GF-D8 (cell line): ENCODE measurements around the gene KRT1.
"Not testable (repeated sequence)": the region's sequence is repeated elsewhere in the genome, so short reads cannot be mapped to it uniquely, and the experiment has no call there.

ENCODE experiments used
- DNase-seq: peaks from one replicate; lab custom pipeline; 2025; lab: John Stamatoyannopoulos, UW

KRT1 gene

DNA sequence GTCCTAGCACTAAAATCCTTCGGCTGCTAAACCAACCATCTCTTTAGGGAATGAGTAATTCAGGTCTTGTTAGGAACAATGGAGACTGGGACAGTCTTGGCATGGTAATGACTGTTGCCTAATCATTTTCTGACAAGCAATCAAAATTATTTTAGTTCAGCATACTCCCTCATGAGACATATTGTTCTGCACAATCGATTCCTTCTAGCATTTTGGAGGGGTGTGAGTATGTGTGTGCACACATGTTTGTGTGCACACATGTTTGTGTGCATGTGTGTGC is 2.1 kb upstream of the KRT1 start:
- no peak for DNase-seq

DNA sequence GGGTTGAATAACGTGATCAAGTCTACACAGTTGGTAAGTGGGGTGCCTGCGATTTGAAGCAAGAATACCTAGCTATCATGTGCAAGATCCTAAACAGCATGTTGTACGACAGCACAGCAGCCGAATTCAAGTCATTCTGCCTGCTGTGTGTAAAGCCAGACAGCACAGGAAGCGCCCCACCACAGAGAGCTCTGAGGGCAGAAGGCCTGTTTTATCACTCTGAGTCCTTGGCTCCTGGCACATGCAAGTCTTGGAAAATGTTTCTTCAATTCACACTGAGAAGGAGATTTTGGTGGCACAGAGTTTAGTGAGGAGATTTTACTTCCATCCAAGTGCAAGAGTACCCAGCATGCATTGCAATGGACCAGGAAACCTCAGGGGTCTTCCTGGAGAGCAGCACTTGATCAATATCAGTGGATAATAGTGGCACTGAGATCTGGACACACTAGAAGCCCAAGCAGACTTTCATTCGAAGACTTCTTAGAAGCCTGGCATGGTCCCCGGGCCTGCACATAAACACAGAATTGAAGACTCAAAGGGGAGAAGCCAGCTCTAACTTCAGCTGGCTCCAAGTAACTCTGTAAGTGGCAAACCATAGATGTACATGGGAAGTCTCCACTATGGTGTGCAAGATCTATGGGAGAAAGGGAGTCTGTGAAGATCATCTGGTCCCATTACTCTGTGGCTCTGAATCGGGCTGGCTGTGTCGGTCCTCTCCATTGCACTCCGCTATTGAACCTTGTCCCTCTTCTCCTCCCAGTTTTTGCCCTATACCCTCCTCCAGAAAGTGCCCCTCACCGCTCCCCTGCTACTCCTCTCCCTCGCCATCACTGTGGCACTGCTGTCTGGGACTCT is 1.5 kb upstream of the KRT1 start:
- no peak for DNase-seq

DNA sequence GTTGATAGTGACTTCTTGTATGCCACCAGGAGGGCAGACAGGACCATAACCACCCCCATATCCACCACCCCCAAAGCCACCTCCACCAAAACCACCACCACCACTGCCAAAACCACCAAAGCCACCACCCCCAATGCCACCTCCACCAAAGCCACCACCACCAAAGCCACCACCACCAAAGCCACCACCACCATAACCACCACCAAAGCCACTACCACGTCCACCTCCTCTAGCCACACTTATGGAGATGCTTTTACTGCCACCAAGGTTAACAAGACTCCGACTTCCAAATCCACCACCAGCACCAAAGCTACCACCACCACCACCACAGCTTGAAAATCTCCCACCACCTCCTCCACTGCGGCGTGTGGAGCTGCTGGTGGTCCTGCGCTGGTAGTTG is 332 bp downstream of the KRT1 start:
- DNase-seq: no peak

DNA sequence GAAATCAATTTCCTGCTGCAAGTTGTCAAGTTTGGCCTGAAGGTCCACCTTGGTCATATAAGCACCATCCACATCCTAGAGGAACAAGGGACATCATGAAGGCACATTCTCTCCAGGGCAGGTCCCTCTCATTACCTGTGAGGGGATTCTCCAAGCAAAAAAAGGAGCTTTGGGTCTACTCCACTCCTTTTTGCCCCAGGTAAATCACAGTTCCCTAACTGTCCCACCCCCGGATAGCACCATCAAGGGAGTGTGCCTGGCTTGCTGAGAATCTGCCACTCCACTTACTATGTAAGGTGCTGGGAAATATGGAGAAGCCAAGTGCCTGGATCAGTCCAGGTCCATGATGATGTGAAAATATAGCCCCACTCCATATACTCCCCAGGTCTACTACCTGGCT is 2.5 kb downstream of the KRT1 start:
- DNase-seq: no peak

DNA sequence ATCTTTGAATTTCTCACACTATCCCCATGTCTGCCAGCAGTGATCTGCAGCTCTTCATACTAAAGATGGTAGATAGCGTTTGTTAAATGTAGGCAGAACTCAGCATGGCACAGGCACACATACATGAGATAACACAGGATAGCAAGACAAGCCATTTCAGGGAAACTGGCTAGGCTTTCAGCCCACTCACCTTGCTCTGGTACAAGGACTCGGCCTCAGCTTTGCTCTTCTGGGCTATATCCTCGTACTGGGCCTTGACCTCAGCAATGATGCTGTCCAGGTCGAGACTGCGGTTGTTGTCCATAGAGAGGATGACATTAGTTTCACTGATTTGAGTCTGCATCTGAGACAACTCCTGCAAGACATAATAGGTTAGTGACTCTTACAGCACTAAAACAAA is 3.1 kb downstream of the KRT1 start:
- DNase-seq: no peak

DNA sequence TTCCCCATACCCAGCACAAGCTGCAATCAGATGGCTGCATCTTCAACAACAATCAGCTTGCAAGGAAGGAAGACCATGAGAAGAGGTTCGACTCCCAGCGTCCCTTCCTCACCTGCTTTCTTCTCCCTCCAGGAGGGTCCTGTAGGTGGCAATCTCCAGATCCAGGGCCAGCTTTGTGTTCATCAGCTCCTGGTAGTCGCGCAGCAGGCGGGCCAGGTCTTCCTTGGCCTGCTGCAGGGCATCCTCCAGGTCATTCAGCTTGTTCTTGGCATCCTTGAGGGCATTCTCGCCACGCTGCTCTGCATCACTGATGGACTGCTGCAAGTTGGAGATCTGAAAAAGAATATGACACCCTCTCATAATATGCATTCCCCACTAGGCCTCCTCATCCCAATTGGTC is 4.0 kb downstream of the KRT1 start:
- no peak for DNase-seq

DNA sequence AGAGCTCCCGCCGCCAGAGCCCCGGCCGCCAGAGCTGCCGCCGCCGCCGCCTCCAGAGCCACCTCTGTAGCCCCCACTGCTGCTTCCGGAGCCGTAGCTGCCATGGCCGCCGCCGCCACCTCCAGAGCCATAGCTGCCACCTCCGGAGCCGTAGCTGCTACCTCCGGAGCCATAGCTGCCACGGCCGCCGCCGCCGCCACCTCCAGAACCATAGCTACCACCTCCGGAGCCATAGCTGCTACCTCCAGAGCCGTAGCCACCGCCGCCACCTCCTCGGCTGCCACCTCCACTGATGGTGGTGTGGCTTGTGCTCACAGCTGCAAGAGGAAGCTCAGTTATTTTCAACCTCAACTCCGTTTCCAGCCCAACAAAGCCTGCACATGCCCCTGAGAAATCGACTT is 4.9 kb downstream of the KRT1 start:
- DNase-seq: no peak

DNA sequence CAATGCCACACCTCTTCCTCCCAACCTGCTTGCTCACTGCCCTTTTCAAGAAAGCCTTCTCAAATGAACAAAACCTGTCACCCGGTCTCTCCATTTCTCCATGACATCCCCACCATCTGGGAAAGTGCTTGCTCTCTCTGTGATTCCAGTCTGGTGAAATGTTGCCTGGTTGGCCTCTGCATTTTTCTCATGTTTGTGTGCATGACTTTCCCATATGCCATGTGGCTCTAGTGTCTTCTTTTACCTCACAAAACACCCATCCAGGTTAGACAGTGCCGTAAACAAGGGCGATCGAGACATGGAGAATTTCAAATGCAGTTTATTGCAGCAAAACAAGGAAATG is 5.8 kb downstream of the KRT1 start:
- no peak for DNase-seq

DNA sequence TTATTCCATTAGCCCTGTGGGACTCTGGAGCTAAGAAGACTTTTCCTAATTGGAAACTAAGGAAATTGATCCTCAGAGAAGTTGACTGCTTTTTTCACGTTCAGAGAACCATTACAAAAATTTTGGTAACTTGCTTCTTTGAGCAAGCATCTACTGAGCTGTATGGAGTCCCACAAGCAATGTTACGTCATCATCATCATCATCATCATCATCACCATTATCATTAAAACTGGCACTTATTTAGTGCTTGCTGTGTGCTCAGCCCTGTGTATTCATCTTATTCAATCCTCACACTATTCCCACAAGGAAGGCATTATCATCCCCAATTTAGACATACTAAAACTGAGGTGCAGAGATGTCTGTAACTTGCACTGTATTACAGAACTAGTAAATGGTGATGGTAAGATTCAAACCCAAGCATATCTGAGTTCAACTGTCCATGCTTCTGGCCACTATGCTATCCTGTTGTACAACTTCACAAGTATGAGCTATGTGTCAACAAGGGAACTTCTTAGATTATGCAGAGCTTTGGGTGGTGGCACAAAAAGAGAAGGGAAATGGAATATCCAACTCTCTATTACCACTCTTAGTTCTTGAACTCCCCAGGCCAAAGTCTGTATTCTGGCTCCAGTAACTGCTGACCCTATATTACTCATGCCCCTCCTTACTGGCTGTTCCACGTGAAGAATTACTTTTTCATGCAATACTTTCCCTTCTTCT is 6.3 kb downstream of the KRT1 start:
- DNase-seq: no peak

DNA sequence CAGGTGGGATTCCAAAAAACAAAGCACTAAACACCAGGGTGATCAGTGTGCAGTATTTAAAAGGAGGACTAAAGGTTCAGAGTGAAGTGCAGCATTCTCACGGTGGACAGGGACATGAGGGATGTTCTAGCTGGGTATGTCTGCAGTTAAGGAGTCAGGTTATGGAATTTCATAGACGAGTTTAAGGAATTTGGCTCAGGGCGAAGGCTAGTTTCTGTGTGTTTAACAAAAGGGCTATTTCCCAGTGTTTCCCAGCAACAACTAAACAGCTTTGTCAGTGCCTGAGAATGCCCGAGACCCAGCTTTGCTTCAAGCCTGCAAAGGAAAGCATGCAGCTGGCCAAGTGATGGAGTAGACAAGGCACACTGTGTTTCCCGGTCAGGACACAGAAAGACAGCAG is 7.0 kb downstream of the KRT1 start:
- DNase-seq: no peak

DNA sequence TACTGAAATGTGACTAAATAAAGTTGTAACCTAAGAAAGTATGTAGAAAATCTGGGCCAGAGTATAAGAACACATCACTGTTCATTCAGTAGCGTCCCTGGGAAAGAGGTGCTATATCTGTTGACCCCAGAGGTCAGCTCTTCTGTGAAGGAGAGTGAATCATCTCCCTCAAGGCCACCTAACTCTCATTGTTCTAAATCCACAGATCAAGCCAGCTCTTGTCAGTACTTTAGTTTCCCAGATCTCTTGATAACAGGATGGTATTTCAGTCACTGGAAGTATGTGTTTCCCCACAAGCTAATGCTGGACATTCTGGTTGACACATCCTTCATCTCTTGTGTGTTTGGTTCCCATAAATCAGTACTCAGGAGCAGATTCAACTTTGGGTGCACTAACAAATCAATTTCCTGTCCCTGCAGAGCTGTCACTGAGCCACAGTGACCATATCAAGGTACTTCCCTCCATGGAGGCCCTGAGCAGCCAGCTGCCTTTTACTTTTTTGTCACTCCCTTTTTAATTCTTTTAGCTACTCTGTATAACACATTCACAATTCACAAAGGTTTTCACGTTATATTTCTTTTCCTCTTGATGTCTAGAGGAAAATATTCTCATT is 7.8 kb downstream of the KRT1 start:
- no peak for DNase-seq

DNA sequence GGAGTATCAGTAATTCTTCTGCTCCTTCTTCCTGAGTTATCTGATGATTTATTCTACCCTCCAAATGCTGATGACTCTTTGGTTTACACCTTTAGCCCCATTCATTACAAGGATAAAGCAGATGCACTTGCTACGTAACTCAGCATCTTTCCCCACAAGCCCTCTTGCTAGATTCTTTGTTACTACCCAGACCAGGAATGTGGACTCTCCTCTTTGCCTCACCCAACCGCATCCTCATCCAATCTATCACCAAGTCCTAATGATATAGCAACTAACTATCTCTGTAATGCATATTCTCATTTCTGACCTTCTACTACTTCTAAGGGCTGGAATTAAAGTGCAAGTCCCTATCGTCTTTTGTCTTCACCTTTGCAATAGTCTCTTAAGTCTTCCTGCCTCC is 9.2 kb downstream of the KRT1 start:
- DNase-seq: no peak

DNA sequence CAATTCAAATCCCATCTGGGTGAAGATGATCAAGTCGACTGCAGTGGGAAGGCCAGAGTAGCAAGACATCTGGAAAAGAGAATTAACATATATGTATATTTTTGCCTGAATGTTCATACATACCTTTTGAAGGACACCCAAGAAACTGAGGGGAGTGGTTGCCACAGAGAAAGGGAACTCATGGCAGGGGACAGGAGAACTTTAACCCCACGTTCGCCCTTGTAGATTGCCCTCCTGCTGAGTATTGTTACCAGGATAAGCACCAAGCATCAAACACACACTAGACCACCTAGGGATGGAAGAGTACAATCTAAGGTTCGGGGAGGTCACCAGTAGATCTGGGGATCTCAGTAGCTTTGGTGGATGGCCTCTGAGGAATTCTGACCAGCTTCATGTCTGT is 9.7 kb downstream of the KRT1 start:
- no peak for DNase-seq

DNA sequence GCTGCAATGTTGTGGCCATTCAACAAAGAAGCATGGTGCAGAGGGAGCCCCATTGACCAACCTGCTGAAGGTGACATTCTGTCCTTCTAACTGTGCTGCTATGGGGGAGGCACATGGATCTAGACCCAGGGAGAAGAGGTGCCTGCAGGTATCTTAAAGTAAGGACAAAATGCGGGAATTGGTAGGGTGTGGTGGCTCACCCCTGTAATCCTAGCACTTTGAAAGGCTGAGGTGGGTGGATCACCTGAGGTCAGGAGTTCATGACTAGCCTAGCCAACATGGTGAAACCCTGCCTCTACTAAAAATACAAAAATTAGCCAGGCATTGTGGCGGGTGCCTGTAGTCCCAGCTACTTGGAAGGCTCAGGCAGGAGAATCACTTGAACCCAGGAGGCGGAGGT is 10.3 kb downstream of the KRT1 start:
- not testable (repeated sequence) for DNase-seq

DNA sequence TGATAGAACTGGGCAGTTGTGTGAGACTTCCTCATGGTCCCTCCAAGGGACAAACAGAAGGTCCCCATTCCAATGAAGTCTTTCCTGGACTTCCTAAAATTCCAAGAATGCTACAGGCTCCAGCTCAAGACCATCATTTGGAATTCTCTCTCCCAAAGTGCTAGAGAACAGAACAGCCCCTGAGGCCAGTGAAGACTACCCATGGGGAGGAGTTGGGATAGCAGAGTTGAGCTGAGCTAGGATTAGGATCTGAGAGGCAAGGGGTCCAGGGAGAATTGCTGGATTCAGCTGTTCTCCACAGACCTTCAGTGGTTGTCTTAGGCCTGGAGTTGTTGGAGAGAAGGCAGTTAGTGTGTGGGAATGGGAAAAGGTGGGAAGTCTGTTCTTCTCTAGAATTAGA is 10.8 kb downstream of the KRT1 start:
- DNase-seq: no peak

DNA sequence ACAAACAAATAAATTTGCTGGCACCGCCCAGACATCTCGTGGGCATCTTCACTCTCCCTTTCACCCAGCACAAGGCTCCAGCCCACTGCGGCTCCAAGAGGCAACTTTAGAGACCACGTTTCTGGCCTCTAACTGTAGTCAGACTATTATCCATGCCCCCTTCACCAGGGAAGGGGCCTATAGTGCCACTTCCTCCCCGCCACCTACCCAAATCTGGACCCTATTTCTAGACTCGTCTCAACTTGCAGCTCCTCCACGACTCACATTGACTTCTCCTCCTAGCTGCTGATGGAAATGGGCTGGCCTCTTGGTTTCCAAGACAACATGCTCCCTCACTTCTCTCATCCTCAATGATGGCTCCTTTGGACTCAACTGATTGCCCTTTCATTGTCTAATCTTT is 12.3 kb downstream of the KRT1 start:
- DNase-seq: no peak

DNA sequence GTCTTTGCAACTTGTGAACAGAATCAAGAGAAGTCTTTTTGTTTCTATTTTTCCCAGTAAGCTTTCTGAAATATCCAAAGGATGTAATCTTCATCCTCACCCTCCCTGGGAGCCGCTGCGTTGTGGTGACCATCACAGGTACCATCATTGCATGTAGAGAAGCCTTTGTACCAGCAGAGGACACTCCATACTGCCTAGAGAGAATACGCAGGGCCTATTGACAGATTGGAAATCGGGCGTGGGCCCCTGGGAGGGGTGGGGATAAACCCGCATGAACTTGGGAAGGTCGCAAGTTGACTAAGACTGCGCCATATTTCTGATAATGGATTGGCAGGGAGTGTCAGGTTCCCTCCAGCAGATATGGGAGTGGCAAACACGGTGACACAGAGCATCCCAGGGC is 12.7 kb downstream of the KRT1 start:
- no peak for DNase-seq

DNA sequence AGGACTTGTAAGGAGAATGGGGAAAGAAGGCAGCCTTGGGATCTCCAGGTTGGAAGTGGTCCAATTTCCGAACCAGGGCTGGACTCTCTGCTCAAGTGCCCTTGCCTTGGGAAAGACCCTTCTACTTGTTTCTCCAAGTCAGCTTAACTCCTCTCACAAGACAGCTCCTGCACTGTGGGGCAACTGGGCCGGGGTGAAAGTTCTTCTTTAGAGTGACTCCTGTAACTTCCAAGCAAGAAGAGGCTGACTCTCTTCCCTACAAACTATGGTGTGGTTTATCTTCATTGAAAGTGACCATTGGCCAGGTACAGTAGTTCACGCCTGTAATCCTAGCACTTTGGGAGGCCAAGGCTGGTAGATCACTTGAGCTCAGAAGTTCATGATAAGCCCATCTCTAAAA is 13.7 kb downstream of the KRT1 start:
- DNase-seq: no peak

DNA sequence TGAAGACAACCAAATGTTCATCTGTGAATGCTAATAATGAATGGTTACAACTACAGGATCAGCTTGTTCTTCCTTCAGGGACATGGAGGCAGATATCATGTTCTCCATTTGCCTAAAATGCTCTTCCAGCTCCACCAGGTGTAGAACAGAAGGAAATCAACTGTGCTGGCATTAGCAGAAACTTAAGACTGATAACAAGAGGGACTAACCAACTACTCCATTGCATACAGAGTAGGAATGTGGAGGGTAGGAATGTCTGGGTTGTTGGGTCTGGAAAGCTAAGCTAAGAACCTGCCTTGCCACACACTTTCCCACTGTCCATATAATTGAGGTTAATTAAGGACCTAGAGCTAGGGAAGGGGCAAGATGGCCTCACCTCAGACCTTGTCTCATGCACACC is 16.8 kb downstream of the KRT1 start:
- DNase-seq: no peak

DNA sequence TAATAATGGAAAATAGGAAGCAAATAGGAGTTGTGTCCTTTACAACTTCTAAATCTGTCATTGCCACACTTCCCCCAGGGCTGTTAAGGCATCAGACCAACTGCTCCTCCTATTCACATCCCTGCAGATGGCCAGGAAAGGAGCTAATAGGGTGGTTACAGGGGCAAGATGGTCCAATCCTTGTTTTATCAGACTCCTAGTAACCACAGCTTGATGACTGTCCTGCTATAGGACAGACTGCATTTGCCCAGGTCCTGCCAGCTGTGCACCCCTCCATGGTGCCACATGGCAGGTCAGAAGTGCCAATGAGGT is 17.3 kb downstream of the KRT1 start:
- no peak for DNase-seq

DNA sequence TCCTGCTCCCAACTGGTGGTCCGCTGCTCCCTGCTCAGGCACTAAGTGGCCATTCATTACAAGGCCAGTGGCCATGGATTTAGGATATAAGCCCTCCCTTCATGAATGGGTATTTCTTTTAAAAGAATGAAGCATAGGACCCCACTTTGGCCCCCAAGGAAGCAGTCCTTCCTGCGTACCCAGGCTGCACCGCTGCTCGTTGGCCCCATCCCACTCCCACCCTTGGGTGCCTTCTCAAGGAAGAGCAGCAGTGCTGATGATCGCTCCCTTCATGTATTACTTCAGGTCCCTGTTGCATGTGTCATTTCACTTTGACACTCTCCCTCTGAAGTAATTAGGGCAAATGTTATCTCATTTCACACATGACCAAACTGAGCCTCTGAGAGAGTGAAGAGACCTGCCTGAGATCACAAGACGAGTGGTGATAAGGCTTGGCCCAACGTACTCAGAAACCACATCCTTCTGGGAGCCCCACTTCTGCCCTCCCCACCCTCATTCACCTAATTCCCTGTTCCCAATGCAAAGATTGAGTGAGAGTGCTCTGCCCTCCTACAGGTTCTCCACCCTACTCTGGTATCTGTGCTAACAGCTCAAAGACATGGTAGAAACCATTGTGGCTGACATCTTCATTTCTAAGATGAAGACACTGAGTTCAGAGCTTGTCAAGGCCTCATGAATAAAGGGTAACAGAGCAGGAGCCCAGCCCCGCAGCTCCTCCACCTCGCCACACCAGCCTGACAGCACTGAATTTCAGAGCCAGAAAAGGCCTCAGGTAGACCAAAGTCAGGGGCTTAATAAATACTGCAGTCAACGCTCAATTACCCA is 17.9 kb downstream of the KRT1 start:
- no peak for DNase-seq

DNA sequence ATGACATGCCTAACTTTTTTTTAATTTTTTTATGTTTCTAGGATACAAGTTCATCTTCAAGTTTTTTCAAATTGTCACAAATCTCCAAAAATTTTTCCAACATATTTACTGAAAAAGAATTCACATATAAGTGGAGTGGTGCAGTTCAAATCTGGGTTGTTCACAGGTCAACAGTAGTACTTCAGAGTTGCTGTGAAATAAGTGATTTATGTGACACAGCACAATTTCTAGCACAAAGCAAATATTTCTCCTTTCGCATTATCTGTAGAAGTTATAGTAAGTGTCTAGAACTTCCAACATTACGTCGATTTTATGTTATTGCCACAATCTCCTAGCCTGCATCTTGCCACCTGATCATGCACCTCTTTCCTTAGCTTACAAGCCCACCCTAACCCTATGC is 18.5 kb downstream of the KRT1 start:
- no peak for DNase-seq

DNA sequence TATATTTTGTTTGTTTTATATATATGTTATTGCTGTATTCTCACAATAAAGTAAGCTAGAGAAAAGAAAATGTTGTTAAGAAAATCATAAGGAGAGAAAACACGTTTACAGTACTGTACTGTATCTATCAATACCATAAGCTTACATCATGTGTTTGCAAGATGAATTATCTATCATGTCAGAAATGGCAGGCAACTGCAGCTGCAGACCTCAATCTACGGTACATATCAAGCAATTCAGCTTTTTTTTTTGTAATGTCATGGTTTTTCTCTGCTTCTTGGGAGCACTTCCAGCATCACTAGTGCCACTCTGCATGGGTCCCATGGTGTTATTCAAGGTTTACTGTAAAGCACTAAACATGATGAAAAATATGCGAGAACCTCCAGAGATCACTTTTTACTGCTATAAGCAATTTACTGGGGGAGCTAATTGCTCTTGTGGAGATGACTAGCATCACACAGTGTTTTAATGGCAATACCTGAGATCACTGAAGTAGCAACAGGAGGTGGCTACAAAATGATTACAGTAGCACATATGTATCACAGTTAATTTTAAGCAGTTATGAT is 19.2 kb downstream of the KRT1 start:
- no peak for DNase-seq
